HepG2 (cell line): ENCODE measurements around the gene OSBPL1A. TPM values are rescaled to one million over a fixed set of nuclear protein-coding genes. Genes with fewer than 3 reads are reported as not detected.

Source experiments
- ATAC-seq: fragments of 200-7000 bp; cut with Tn5 transposase; 3 replicates; pipeline ENCODE4 v1.9.1; 2020; ENCODE audit warnings: mild to moderate bottlenecking, moderate library complexity
- BruUV-seq: library from RNA; stranded (reverse); fragments of 400-500 nt; replicated peaks from 2 replicates; lab custom pipeline; 2021; lab: Mats Ljungman, UMichigan
- CTCF ChIA-PET: fragments of 300-600 bp; formaldehyde crosslinking; extraction: SDS; loops from one replicate; lab custom pipeline; 2021; ENCODE audit warnings: low total read pairs, inconsistent platforms, low intra/inter-chr PET ratio; lab: Yijun Ruan, JAX
- POLR2A ChIA-PET: fragments of 350-600 bp; sonication (Branson Sonifier 250); formaldehyde crosslinking; loops from one replicate; lab custom pipeline; 2020; ENCODE audit warnings: antibody characterized with exemption, inconsistent platforms; lab: Yijun Ruan, JAX
- DNase-seq: peaks from one replicate; pipeline ENCODE4 v3.0.0-alpha.2; 2015; ENCODE audit warnings: low spot score
- FAIRE-seq: peaks from 3 replicates; lab custom pipeline; 2011; peaks lifted over from hg19 to GRCh38; lab: Jason Lieb, UNC
- H2AFZ ChIP-seq: one replicate; pipeline ENCODE4 v1.6.1; 2011; ENCODE audit warnings: low read length, inconsistent platforms
- H3K27ac ChIP-seq: fragments of 300-600 bp; 3 replicates; pipeline ENCODE4 v1.8.0; 2011; ENCODE audit warnings: mixed run types, mild to moderate bottlenecking, mixed read lengths, low read length, inconsistent platforms; ENCODE audit not compliant: insufficient read depth; ENCODE audit errors: extremely low read length
- H3K27me3 ChIP-seq, 2 experiments: fragments of 200-600 bp in 1 of 2; 2 replicates in 1 of 2; 3 replicates in 1 of 2; pipeline versions ENCODE4 v1.6.0 to v1.8.0; 2011; ENCODE audit warnings: low read length in 2 of 2, mild to moderate bottlenecking in 2 of 2, moderate library complexity in 2 of 2, inconsistent platforms in 1 of 2; ENCODE audit not compliant: insufficient read depth in 2 of 2, control insufficient read depth in 1 of 2
- H3K36me3 ChIP-seq, 2 experiments: fragments of 200-600 bp in 1 of 2; replicated peaks in 1 of 2; 2 replicates in 1 of 2; 3 replicates in 1 of 2; pipeline versions ENCODE4 v1.5.1 to v1.8.0; 2011; ENCODE audit warnings: low read length in 2 of 2, inconsistent platforms in 1 of 2; ENCODE audit not compliant: insufficient read depth in 2 of 2, control insufficient read depth in 1 of 2
- H3K4me1 ChIP-seq: 2 replicates; pipeline ENCODE4 v1.5.1; 2012; ENCODE audit warnings: low read length, inconsistent platforms; ENCODE audit not compliant: insufficient read depth
- H3K4me2 ChIP-seq: 2 replicates; pipeline ENCODE4 v1.6.0; 2011; ENCODE audit warnings: low read depth, low read length, inconsistent platforms
- H3K4me3 ChIP-seq, 3 experiments: fragments of 200-600 bp in 1 of 3; sonication (generic), shearing (Covaris generic) in 1 of 3; replicated peaks in 1 of 3; 2 replicates each; pipeline ENCODE4 v1.5.1; 2011 to 2016; ENCODE audit warnings: low read length in 3 of 3, inconsistent platforms in 2 of 3, low read depth in 2 of 3, mild to moderate bottlenecking in 2 of 3, control low read depth in 1 of 3, mixed read lengths in 1 of 3; ENCODE audit not compliant: insufficient read depth in 1 of 3
- H3K79me2 ChIP-seq: one replicate; pipeline ENCODE4 v1.6.1; 2011; ENCODE audit warnings: low read length, inconsistent platforms; ENCODE audit not compliant: insufficient read depth
- H3K9ac ChIP-seq: 2 replicates; pipeline ENCODE4 v1.6.0; 2011; ENCODE audit warnings: mild to moderate bottlenecking, low read depth, low read length, inconsistent platforms; ENCODE audit not compliant: insufficient read depth
- H3K9me3 ChIP-seq: 2 replicates; pipeline ENCODE4 v1.5.1; 2012; ENCODE audit warnings: mild to moderate bottlenecking, low read length
- H4K20me1 ChIP-seq: 2 replicates; pipeline ENCODE4 v1.6.0; 2011; ENCODE audit warnings: inconsistent platforms, mild to moderate bottlenecking, low read length, moderate library complexity; ENCODE audit not compliant: insufficient read depth
- NFE2L2 ChIP-seq: fragments of 150-350 bp; IDR thresholded peaks from 2 replicates; pipeline ENCODE4 v1.6.1; 2014; ENCODE audit warnings: low read length
- ZNF281 ChIP-seq: sonication (generic); formaldehyde crosslinking; IDR thresholded peaks from 2 replicates; pipeline ENCODE4 v1.4.0; 2020; ENCODE audit warnings: missing genetic modification reagents, borderline replicate concordance
- ZNF543 ChIP-seq: sonication (generic); formaldehyde crosslinking; IDR thresholded peaks from 2 replicates; pipeline ENCODE4 v1.4.0; 2020; ENCODE audit warnings: mild to moderate bottlenecking, missing genetic modification reagents
- ZNF776 ChIP-seq: sonication (generic); formaldehyde crosslinking; IDR thresholded peaks from 2 replicates; pipeline ENCODE4 v1.4.0; 2020; ENCODE audit warnings: mild to moderate bottlenecking, missing genetic modification reagents
- WGBS: methylation state at CpG from one replicate; pipeline ENCODE4 v1.1.6; 2017; ENCODE audit warnings: low lambda C conversion rate; 5-methylcytosine and 5-hydroxymethylcytosine counted together
- in situ Hi-C: cut with HindIII; loops from 2 replicates; pipeline ENCODE4 v1.10.0; 2017; ENCODE audit warnings: low pct_unique_long_range_greater_than_20kb; ENCODE audit not compliant: extremely low pct_ligation_motif_present
- intact Hi-C: fragments of 100-400 bp; cut with micrococcal nuclease; formaldehyde crosslinking; loops from one replicate; pipeline ENCODE4 v1.10.0; 2022; ENCODE audit not compliant: unreplicated experiment
- polyA plus RNA-seq, 8 experiments: library from polyadenylated mRNA; depleted of rRNA in 3 of 8; stranded (reverse) in 7 of 8; unstranded in 1 of 8; fragments of >200 nt; fragmentation: Illumina TruSeq in 4 of 8; extraction: Trizol in 4 of 8; gene quantifications; 2 replicates each; pipeline versions ENCODE4 v1.2.1 to v1.2.3, GENCODE V29; 2011 to 2016; ENCODE audit warnings: low read depth in 4 of 8, missing spikeins in 1 of 8, mixed read lengths in 1 of 8; ENCODE audit not compliant: insufficient read depth in 1 of 8
- total RNA-seq, 5 experiments: library from RNA; depleted of rRNA; stranded (reverse); fragments of >200 nt; fragmentation: Illumina TruSeq; extraction: Trizol; gene quantifications; 2 replicates each; pipeline ENCODE4 v1.2.3, GENCODE V29; 2016; ENCODE audit warnings: low read depth in 1 of 5

OSBPL1A gene
- total and polyA plus RNA-seq, 2 of the 13 experiments (the other 11 are each of a cell fraction or from before 2014, with no cell fraction given), result 0.02 TPM; not detected in 1

GRCh38 chr18:24420551-24420950, 22.9 kb upstream of the OSBPL1A start (continued):
- TF ChIP-seq ZNF776 (no peak), NFE2L2 (no peak)

- H4K20me1 ChIP-seq, result no peaks in the 10 kb centered on the region
Observed at GRCh38 chr18:24417480-24417879, 19.9 kb upstream of the OSBPL1A start.

More at GRCh38 chr18:24417480-24417879, 19.9 kb upstream of the OSBPL1A start:
- ATAC-seq (no peak), FAIRE-seq (no peak), DNase-seq (no peak)
- no TSS peak for BruUV-seq
- Histone ChIP-seq H2AFZ (no peak overlapping the region), H3K27ac (no peak overlapping the region), H3K9me3 (no peaks in the 10 kb centered on the region), H3K4me3 (no peak overlapping the region), H3K36me3 (no peaks in the 10 kb centered on the region), H3K4me2 (no peak overlapping the region), H3K9ac (no peak overlapping the region), H3K4me1 (no peaks in the 10 kb centered on the region), H3K79me2 (no peaks in the 10 kb centered on the region), H3K27me3 (peaks cover 0 to 10% of the 10 kb centered on the region in 2 experiments; a peak in 1 of 5 replicates)
- CTCF ChIA-PET, result no interaction called here
- in situ Hi-C loops (no loop called here), intact Hi-C loops (no loop called here)
- no peak for TF ChIP-seq ZNF543
- TF ChIP-seq ZNF281, result no peak
- POLR2A ChIA-PET, result no interaction called here
- 11% methylated on average over 3 of the region's 3 CpGs for WGBS
